AG04449 (cell line): ENCODE measurements around the gene NOPCHAP1.

Experiments used
- CTCF ChIA-PET: fragments of 350-600 bp; formaldehyde crosslinking; extraction: SDS; loops from one replicate; lab custom pipeline; 2021; ENCODE audit warnings: antibody characterized with exemption; lab: Yijun Ruan, JAX
- POLR2A ChIA-PET: fragments of 400-600, 350-600 bp; formaldehyde crosslinking; extraction: SDS; loops from one replicate; lab custom pipeline; 2020; ENCODE audit warnings: antibody characterized with exemption, inconsistent platforms; lab: Yijun Ruan, JAX
- DNase-seq: peaks from one replicate; pipeline ENCODE4 v3.0.0-alpha.2; 2010; ENCODE audit warnings: low read depth, low spot score
- H3K4me3 ChIP-seq: 2 replicates; pipeline ENCODE4 v1.5.1; 2011; ENCODE audit warnings: low read depth, mild to moderate bottlenecking, control low read depth, low read length
- TF ChIP-seq, protein P1 (sequence below): IDR thresholded peaks from one replicate; pipeline ENCODE4 v1.5.1; 2011; ENCODE audit warnings: mild to moderate bottlenecking, moderate library complexity, low read length, control low read depth, inconsistent platforms; ENCODE audit not compliant: insufficient read depth; ENCODE audit errors: missing control alignments

The NOPCHAP1 gene

DNA sequence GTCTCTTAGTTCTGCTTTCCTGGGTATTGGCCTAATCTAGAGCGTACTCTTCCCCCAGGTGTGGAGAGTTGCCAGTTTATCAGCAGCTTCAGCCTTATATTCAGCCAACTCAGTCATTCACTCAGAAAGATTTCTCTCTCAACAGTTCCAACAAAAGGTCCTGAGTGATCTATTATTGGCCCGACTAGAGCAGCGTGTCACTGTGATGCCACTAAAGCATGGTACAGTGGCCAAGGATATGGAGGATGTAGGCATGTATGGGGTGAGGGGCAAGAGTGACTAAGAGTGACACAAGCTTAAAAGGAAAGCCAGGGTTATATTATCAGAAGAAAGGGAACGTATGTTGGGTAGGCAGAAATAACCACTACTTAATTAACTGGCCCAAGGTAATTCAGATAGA lies 4.8 kb downstream of the NOPCHAP1 start:
- no peak overlapping the region for H3K4me3 ChIP-seq
- TF ChIP-seq, protein P1, sequence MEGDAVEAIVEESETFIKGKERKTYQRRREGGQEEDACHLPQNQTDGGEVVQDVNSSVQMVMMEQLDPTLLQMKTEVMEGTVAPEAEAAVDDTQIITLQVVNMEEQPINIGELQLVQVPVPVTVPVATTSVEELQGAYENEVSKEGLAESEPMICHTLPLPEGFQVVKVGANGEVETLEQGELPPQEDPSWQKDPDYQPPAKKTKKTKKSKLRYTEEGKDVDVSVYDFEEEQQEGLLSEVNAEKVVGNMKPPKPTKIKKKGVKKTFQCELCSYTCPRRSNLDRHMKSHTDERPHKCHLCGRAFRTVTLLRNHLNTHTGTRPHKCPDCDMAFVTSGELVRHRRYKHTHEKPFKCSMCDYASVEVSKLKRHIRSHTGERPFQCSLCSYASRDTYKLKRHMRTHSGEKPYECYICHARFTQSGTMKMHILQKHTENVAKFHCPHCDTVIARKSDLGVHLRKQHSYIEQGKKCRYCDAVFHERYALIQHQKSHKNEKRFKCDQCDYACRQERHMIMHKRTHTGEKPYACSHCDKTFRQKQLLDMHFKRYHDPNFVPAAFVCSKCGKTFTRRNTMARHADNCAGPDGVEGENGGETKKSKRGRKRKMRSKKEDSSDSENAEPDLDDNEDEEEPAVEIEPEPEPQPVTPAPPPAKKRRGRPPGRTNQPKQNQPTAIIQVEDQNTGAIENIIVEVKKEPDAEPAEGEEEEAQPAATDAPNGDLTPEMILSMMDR, result no peak
- CTCF ChIA-PET, result no interaction called here
- DNase-seq, result no peak
- POLR2A ChIA-PET, result no interaction called here

DNA sequence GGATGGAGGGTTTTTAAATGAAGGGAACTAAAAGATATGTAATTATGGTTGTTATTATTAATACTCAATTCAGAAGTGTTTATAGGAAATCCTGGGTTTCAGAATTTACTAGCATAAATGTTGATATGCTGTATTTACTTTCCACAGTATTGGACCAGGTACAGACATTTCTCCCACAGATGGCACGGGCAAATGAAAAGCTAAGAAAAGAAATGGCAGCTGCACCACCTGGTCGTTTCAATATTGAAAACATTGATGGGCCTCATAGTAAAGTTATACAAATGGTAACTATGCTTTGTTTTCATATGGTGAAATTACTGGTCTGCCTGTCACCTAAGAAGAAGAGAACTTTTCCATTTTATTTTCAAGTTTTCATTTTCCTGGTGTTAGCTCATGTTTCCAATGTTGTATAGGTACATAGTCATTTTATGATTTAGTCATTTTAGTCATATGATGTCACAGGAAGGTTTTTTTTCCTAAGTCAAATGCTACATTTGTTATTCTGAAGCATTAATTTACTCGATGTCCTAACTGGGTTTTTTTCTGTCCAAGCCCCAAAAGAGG lies 5.5 kb downstream of the NOPCHAP1 start:
- CTCF ChIA-PET, result no interaction called here
- no peak overlapping the region for H3K4me3 ChIP-seq
- DNase-seq, result no peak
- POLR2A ChIA-PET, result no interaction called here
- TF ChIP-seq, protein P1, result no peak

DNA sequence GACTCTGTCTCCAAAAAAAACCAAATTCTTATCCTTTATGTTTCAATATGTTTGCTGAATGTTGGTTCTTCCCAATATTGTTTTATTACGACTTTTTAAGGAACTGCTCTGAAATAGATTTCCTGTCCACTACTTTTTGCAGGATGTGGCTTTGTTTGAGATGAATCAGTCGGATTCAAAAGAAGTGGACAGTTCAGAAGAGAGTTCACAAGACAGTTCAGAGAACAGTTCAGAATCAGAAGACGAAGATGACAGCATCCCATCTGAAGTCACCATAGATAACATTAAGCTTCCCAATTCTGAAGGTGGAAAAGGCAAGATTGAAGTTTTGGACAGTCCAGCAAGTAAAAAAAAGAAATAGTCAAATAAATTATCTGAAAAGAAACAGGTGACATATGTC lies 8.2 kb downstream of the NOPCHAP1 start:
- TF ChIP-seq, protein P1, result no peak
- ChIA-PET POLR2A (no interaction called here), CTCF (no interaction called here)
- no peak for DNase-seq
- H3K4me3 ChIP-seq, result no peak overlapping the region

DNA sequence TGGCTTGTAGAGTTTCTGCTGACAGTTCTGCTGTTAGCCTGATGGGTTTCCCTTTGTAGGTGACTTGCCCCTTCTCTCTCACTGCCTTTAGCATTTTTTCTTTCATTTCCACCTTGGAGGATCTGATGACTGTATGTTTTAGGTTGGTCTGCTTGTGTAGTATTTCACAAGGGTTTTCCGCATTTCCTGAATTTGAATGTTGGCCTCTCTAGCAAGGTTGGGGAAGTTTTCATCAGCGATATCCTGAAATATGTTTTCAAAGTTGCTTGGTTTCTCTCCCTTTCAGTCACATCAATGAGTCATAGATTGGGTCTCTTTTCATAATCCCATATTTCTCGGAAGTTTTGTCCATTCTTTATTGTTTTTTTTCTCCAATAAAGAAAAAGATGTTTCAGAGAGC lies 11.4 kb downstream of the NOPCHAP1 start:
- CTCF ChIA-PET, result no interaction called here

DNA sequence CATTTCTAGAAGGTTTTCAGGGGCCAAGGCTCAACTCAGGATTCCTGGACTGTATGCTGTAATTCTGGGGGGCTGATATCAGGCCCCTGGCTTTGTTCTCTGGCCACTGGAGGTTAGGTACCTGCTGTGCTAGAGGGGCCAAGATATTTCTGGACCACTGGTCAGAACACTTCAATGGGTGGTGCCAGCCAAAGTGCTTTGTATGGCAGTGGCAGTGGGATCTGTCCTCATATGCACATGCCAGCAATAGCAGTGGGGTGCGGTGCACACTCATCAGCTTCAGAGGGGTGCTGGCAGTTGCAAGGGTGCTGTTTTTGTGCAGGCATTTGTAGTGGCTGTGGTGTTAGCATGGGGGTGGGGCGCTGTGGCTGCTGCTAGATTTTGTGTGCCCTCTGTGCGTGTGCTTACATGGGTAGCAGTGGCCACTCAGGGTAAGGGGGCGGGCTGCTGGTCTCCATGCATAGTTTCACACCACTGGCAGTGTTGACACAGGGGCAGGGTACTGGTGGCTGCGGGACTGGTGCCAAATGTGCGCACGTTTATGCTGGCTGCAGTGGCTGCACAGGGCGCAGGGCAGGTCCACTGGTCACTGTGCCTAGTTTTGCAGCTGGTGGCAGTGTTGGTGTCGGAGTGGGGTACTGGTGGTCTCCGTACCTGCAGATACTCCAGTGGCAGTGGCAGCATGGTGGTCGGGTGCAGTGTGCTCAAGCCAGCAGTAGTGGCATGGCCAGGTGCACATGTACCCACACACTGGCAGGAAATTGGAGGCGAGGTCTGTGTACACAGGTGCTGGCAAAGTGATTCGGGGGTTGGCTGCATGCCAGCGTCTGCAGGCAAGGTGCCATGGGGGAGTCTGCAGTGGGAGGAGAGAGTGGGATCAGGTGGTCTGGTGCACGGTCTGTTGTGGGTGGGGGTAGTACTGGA lies 12.6 kb downstream of the NOPCHAP1 start:
- no peak for DNase-seq
- TF ChIP-seq, protein P1, result no peak
- no peak overlapping the region for H3K4me3 ChIP-seq
- ChIA-PET POLR2A (no interaction called here), CTCF (no interaction called here)

More for the DNA sequence above, 11.4 kb downstream of the NOPCHAP1 start:
- POLR2A ChIA-PET, result no interaction called here
- TF ChIP-seq, protein P1, result no peak
- no peak for DNase-seq
- no peak overlapping the region for H3K4me3 ChIP-seq

DNA sequence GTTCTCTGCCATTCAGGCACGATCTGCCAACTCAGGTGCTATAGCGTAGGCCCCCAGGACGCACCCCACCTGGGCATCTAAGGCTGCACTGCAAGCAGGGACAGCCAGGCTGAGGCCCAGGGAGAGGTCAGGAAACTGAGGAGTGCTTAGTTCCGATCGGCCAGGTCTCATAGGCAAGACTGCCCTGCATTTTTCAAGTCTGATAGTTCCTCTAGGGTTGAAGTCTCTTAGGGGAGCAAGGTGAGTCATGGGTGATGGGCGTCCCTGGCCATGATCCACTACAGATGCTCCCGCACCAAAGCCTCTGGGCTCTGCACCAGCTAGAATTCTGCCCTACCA lies 13.2 kb downstream of the NOPCHAP1 start:
- ChIA-PET CTCF (no interaction called here), POLR2A (no interaction called here)
- TF ChIP-seq, protein P1, result no peak
- no peak for DNase-seq
- H3K4me3 ChIP-seq, result no peak overlapping the region
